ENCODE data around the gene CDH4. TPM values are rescaled to one million over a fixed set of nuclear protein-coding genes. Genes with fewer than 3 reads are reported as not detected.

CDH4 gene
- total RNA-seq, 4 donors from 2014 or later: 0.13 to 0.38 (median 0.21) TPM; not detected in 1

GRCh38 chr20:61976644-61977418 is 724.8 kb downstream of the CDH4 start:
- Histone ChIP-seq H3K4me3 (no peak overlapping the region), H3K4me1 (no peaks in the 10 kb centered on the region), H3K27me3 (no peaks in the 10 kb centered on the region), H3K36me3 (peaks cover 0 to 85% (median 10%) of the 10 kb centered on the region in 3 donors), H3K27ac (no peak overlapping the region), H3K9me3 (no peaks in the 10 kb centered on the region)
- intact Hi-C loops (cut with DNase I): no loop called here
- DNase-seq: no peak
- TF ChIP-seq POLR2A (IDR thresholded peaks at IDR 0.05) (no peak), CTCF (IDR thresholded peaks at IDR 0.05) (no peak)
- WGBS, 2 donors: 93 to 94% methylated on average over 2 to 18 of the region's 45 CpGs

GRCh38 chr20:61977419-61977786 is 725.3 kb downstream of the CDH4 start:
- intact Hi-C loops (cut with DNase I): no loop called here

GRCh38 chr20:61978491-61978890 is 726.4 kb downstream of the CDH4 start:
- Histone ChIP-seq H3K27me3 (no peaks in the 10 kb centered on the region), H3K4me1 (no peaks in the 10 kb centered on the region), H3K36me3 (peaks cover 0 to 80% (median 10%) of the 10 kb centered on the region in 3 donors), H3K4me3 (no peak overlapping the region), H3K9me3 (no peaks in the 10 kb centered on the region), H3K27ac (no peak overlapping the region)
- intact Hi-C loops (cut with DNase I): no loop called here
- TF ChIP-seq CTCF (IDR thresholded peaks at IDR 0.05): no peak
- no peak for TF ChIP-seq POLR2A (IDR thresholded peaks at IDR 0.05)
- 92 to 100% methylated on average over 2 to 14 of the region's 20 CpGs for WGBS, 2 donors
- no peak for DNase-seq

More at GRCh38 chr20:61977419-61977786, 725.3 kb downstream of the CDH4 start:
- H3K36me3 ChIP-seq: peaks cover 0 to 81% (median 10%) of the 10 kb centered on the region in 3 donors
- no peak overlapping the region for H3K4me3 ChIP-seq
- H3K27me3 ChIP-seq: no peaks in the 10 kb centered on the region
- H3K9me3 ChIP-seq: no peaks in the 10 kb centered on the region
- no peaks in the 10 kb centered on the region for H3K4me1 ChIP-seq
- no peak overlapping the region for H3K27ac ChIP-seq
- TF ChIP-seq POLR2A (IDR thresholded peaks at IDR 0.05) (no peak), CTCF (IDR thresholded peaks at IDR 0.05) (no peak)
- WGBS, 2 donors: 92 to 97% methylated on average over 7 to 10 of the region's 10 CpGs
- DNase-seq: no peak

GRCh38 chr20:61979090-61979489 is 727.0 kb downstream of the CDH4 start:
- H3K27me3 ChIP-seq: no peaks in the 10 kb centered on the region
- no peaks in the 10 kb centered on the region for H3K9me3 ChIP-seq
- H3K27ac ChIP-seq: no peak overlapping the region
- 96 to 100% methylated on average over 2 to 12 of the region's 12 CpGs for WGBS, 2 donors
- no peak overlapping the region for H3K4me3 ChIP-seq
- peaks cover 0 to 80% (median 9%) of the 10 kb centered on the region in 3 donors for H3K36me3 ChIP-seq
- intact Hi-C loops (cut with DNase I): no loop called here
- no peak for DNase-seq
- TF ChIP-seq POLR2A (IDR thresholded peaks at IDR 0.05) (no peak), CTCF (IDR thresholded peaks at IDR 0.05) (no peak)
- H3K4me1 ChIP-seq: no peaks in the 10 kb centered on the region

GRCh38 chr20:61979701-61980635 is 727.9 kb downstream of the CDH4 start:
- peaks cover 0 to 79% (median 6%) of the 10 kb centered on the region in 3 donors for H3K36me3 ChIP-seq
- 95 to 97% methylated on average over 5 to 28 of the region's 65 CpGs for WGBS, 2 donors

More at GRCh38 chr20:61979701-61980635, 727.9 kb downstream of the CDH4 start:
- H3K27ac ChIP-seq: no peak overlapping the region
- no peak for TF ChIP-seq CTCF (IDR thresholded peaks at IDR 0.05)
- no peak for TF ChIP-seq POLR2A (IDR thresholded peaks at IDR 0.05)
- H3K4me1 ChIP-seq: no peaks in the 10 kb centered on the region
- intact Hi-C loops (cut with DNase I): no loop called here
- no peaks in the 10 kb centered on the region for H3K27me3 ChIP-seq
- H3K4me3 ChIP-seq: no peak overlapping the region
- DNase-seq: no peak
- no peaks in the 10 kb centered on the region for H3K9me3 ChIP-seq
